Medulla oblongata (tissue), 1 donor: ENCODE measurements around the gene TBCD.

Experiments used
- DNase-seq: peaks from one replicate; pipeline ENCODE4 v3.0.0-alpha.2; 2015; ENCODE audit errors: extremely low spot score

Gene TBCD

DNA sequence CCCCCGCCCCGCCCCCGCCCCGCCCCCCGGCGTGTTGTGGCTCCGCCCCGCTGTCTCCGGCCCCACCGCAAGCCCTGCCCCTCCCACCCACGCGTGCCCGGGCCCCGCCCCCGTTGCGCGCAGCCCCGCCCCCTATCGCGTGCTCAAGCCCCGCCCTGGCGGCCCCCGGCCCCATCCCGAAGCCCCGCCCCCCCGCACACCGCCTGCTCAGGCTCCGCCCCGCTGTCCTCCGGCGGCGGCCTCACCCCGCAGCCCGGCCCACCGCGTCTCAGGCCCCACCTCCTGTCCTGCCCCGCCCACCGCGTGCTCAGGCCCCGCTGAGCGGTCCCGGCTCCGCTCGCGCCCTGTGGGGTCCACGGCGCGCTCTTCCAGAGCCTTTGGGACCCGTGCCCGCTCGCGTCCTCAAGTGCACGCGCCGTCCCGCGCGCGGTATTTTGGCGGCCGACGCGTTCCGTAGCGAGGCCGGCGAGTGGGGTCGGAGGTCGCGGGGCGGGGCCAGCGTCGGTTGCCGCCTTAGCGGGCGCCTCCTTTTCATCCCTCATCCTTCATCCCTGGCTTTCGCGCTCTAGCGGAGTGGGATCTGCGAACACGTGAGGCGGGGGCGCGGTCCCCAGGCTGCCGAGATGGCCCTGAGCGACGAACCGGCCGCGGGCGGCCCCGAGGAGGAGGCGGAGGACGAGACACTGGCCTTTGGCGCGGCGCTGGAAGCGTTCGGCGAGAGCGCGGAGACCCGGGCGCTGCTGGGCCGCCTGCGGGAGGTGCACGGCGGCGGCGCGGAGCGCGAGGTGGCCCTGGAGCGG lies at the start of gene TBCD:
Gene TBCD, plus strand, starts transcription at position 495 of the 800 bp plus-strand sequence. Its CDS starts 129 bp downstream, at position 624.
- DNase-seq, result peak; percentile 86

GRCh38 chr17:82702231-82702927 lies 49.5 kb upstream of the TBCD start:
- no peak for DNase-seq

DNA sequence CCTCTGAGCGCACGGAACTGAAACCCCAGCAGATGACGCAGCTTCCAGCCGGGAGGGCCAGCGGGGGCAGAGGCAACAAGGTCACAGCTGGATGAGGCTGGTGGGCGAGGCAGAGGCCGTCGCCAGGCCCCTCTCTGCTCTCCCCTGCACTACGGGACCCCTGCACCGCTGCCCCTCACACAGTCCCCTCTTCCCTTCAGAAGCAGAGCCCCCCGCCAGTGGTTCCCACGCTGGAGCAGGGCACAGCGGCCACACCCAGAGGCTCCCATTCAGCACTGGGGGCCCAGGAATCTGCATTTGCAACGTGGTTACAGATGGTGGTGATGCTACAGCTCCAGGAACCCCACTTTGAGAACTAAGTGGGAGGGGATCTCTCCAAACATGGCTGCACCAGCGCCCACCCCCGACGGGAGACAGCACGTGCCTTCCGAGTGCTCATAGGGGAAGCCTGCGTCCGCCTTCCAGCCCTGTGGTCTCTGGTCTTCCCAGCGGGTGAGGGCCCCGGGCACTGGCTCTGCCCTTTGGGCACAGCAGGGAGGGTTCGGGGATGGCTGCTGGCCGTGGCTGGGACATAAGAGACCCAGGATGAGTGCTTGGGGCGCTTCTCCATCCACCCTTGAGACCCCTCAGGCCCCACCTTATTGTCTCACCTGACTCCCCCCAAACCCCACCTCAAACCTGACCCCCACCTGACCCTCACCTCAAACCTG lies 48.7 kb upstream of the TBCD start:
- no peak for DNase-seq

GRCh38 chr17:82703935-82704865 lies 47.7 kb upstream of the TBCD start:
- DNase-seq, result no peak

- no peak for DNase-seq
Observed at GRCh38 chr17:82704886-82705285, 47.0 kb upstream of the TBCD start.

DNA sequence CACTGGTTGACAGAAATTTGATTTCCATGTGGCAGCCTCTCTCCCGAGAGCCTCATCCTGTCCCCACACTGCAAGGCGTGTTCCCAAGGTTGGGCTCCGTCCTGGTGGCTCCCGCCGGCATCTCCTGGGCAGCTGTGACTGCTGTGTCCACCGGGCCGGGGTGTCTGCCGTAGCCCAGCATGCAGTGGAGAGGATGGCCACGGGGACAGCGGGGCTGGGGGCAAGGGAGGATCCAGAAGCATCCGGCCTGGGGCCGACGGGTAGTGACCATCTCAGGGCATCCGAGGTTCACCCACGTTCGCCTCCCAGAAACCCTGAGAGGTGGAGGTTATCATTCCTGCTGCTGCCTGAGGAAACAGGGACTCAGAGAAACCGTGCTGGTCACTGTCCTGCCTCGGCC lies 46.1 kb upstream of the TBCD start:
- no peak for DNase-seq

DNA sequence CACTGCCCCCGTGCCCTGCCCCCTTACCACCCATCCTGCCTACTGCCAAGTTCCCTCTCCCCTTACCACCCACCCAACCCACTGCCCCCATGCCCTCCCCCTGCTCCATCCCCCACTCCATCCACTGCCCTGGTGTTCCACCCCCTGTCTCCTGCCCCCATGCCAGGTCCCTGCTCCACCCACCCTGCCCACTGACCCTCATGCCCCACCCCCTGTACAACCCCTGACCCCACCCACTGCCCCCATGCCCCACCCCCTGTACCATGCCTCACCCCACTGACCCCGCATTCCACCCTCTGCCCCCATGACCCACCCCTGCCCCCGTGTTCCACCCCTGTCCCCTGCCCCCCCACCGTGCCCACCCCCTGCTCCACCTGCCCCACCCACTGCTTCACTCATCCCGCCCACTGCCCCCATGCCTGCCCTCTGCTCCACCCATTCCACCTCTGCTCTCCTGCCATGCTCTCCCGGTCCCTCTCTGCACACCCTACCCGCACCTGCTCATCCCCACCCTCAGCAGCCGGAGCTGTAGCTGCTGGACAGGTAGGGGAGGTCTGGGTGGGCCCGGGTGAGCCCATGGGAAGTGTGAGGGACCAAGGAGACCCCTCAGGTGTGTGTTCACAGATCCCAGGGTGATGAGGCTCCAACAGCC lies 42.7 kb upstream of the TBCD start:
- DNase-seq, result no peak

GRCh38 chr17:82709676-82710498 lies 42.0 kb upstream of the TBCD start:
- DNase-seq, result no peak

DNA sequence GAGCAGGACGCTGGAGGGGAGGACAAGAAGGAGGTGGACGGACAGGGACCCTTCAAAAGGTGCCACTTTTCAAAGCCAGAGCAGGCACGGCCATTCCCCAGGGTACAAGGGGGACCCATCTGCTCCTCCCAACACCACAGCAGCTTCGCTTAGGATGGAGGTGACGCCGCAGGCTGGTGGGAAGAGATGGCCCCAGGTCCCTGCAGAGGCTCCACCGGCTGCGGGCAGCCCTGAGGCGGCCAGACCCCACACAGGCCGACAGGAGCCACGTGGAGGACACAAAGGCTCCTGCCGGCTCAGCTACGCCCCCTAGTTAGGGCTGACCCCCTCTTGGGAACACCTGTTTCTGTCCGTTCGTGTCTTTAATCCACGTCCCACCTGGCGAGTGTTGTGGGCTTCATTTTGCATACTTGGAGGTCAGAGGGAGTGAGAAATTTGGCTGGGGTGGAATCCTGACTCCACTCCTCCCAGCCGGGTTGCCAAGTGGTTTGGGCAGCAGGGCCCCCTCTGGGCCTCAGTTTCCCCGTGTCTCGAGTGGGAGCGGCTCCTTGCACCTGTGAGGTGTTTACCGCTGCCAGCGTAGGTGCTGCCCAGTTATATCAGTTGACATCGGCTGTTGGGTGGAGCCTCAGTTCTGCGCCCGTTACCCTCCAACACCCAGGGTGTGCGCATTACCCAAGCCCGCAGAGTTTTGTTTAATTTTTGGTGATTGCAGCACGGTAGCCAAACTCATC lies 41.2 kb upstream of the TBCD start:
- no peak for DNase-seq

DNA sequence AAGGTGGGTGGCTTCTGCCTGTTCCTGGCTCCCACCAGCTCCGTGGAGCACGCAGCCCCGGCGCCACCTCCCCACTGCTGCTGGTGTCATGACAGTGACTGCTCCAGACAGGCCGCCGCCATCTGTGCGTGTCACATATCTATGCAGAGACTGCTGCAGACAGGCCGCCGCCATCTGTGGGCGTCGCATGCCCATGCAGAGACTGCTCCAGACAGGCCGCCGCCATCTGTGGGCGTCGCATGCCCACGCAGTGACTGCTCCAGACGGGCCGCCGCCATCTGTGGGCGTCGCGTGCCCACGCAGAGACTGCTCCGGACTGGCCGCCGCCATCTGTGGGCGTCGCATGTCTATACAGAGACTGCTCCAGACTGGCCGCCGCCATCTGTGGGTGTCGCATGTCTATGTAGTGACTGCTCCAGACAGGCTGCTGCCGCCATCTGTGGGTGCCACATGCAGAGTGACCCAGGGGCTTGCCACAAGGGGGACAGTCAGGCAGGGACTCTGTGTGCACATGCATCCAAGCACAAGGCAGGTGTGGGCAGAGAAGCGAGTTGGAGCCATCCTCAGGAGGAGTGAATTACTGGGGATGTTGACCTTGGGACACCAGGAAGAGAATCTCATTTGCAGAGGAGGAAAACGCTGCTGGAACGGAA lies 38.7 kb upstream of the TBCD start:
- no peak for DNase-seq

GRCh38 chr17:82716203-82717010 lies 35.5 kb upstream of the TBCD start, which contains the start of gene FN3KRP:
Gene FN3KRP, plus strand, starts transcription at chr17:82716706. Its CDS starts 50 bp downstream, at chr17:82716756.
- peak; percentile 96 for DNase-seq

- no peak for DNase-seq
Observed at GRCh38 chr17:82718986-82719685, 32.7 kb upstream of the TBCD start.

- no peak for DNase-seq
Observed at GRCh38 chr17:82720204-82720603, 31.7 kb upstream of the TBCD start.

- no peak for DNase-seq
Observed at GRCh38 chr17:82722341-82723013, 29.4 kb upstream of the TBCD start.

DNA sequence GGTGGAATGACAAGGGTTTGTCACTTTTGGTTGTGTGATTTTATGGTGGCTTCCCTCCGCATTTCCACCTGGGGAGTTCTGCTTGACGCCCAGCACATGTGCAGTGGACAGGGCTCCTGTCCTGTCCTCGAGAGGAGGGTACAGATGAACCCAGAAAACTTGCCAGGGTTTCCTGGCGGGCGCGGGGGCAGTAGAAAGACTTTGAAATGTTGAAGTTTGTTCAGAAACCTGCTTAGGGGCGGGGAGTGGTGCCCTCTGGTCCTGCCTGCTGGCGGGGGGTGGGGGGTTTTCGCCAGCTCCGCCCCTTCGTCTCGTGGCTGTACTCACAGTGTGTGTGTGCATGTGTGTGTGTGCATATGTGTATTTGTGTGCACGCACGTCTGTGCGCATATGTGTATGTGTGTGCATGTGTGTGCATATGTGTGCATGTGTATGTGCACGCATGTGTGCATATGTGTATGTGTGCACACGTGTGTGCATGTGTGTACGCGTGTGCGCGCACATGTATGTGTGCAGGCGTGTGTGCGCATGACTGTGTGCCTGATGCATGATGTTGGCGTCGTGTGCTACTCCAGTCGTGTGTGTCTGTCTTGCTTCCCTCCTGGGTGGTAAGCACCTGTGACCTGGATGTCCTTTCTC lies 28.6 kb upstream of the TBCD start:
- no peak for DNase-seq

DNA sequence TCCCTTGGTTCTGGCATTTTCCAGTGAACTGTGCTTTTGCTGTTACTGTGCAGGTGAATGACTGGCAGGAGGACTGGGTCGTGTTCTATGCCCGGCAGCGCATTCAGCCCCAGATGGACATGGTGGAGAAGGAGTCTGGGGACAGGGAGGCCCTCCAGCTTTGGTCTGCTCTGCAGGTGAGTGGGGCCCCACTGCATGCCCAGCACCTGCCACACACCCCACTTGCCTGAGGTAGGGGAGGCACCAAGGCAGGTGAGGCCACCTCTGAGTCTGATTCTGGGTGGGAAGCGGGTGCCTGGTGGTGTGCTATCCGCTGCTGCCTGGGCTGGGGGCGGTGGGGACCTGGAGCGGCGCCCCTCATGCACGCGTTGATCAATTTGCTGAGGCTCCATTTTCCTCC lies 25.4 kb upstream of the TBCD start:
- DNase-seq, result no peak
